ENCODE results near the gene TRIM56. TPM values are rescaled to one million over a fixed set of nuclear protein-coding genes. Genes with fewer than 3 reads are reported as not detected.
"Not testable (repeated sequence)": the region's sequence is repeated elsewhere in the genome, so short reads cannot be mapped to it uniquely, and the experiment has no call there.

The TRIM56 gene
- total and polyA plus RNA-seq, 4 experiments from 2014 or later: 2.8 to 81.1 (median 47.8) TPM

GRCh38 chr7:101103701-101104100 is 18.4 kb downstream of the TRIM56 start:
- H3K27me3 ChIP-seq (ENCODE audit: insufficient read depth, low read length); H3K9me3 Mint-ChIP-seq; H3K27ac ChIP-seq (ENCODE audit: low read depth, low read length); H3K27ac Mint-ChIP-seq; H3K4me1 Mint-ChIP-seq; H3K36me3 Mint-ChIP-seq; H3K4me3 Mint-ChIP-seq; POLR2A ChIA-PET (ENCODE audit: partially characterized antibody); H3K4me3 ChIP-seq (ENCODE audit: low read length in 2 of 2); DNase-seq; H3K36me3 ChIP-seq (ENCODE audit: insufficient read depth, low read length); H3K9me3 ChIP-seq (ENCODE audit: control insufficient read depth in 1 of 2, low read length in 2 of 2); H3K4me1 ChIP-seq (ENCODE audit: insufficient read depth, low read length); CTCF ChIA-PET (ENCODE audit: partially characterized antibody); intact Hi-C loops (cut with micrococcal nuclease): not testable (repeated sequence)
- peaks cover 20% of the 10 kb centered on the region in 2 donors for H3K27me3 Mint-ChIP-seq

- H3K4me1 Mint-ChIP-seq: peaks cover 0 to 9% (median 3%) of the 10 kb centered on the region in 4 donors
- ChIA-PET POLR2A (ENCODE audit: partially characterized antibody) (no interaction called here), CTCF (ENCODE audit: partially characterized antibody) (no interaction called here)
- no peak overlapping the region for H3K4me3 Mint-ChIP-seq
- Histone ChIP-seq H3K9me3 (ENCODE audit: control insufficient read depth in 1 of 2, low read length in 2 of 2) (no peaks in the 10 kb centered on the region), H3K4me1 (ENCODE audit: insufficient read depth, low read length) (no peaks in the 10 kb centered on the region), H3K27me3 (ENCODE audit: insufficient read depth, low read length) (no peaks in the 10 kb centered on the region), H3K36me3 (ENCODE audit: insufficient read depth, low read length) (no peaks in the 10 kb centered on the region), H3K27ac (ENCODE audit: low read depth, low read length) (no peak overlapping the region), H3K4me3 (ENCODE audit: low read length in 2 of 2) (no peak overlapping the region)
- peaks cover 0 to 2% (median 0%) of the 10 kb centered on the region in 8 donors for H3K9me3 Mint-ChIP-seq
- H3K27me3 Mint-ChIP-seq: peaks cover 20 to 21% of the 10 kb centered on the region in 2 donors
- H3K36me3 Mint-ChIP-seq: no peaks in the 10 kb centered on the region
- intact Hi-C loops (cut with micrococcal nuclease): no loop called here
- H3K27ac Mint-ChIP-seq: no peak overlapping the region
- DNase-seq: no peak
These were observed 19.0 kb downstream of the TRIM56 start for GRCh38 chr7:101104193-101104713.

GRCh38 chr7:101104799-101105198 is 19.5 kb downstream of the TRIM56 start:
- Mint-ChIP-seq H3K9me3 (peaks cover 0 to 2% (median 0%) of the 10 kb centered on the region in 8 donors), H3K4me1 (peaks cover 0 to 5% (median 3%) of the 10 kb centered on the region in 4 donors), H3K27ac (no peak overlapping the region), H3K4me3 (no peak overlapping the region), H3K36me3 (no peaks in the 10 kb centered on the region), H3K27me3 (peaks cover 20 to 22% of the 10 kb centered on the region in 2 donors)
- CTCF ChIA-PET (ENCODE audit: partially characterized antibody): no interaction called here
- no peaks in the 10 kb centered on the region for H3K36me3 ChIP-seq (ENCODE audit: insufficient read depth, low read length)
- POLR2A ChIA-PET (ENCODE audit: partially characterized antibody): no interaction called here
- no peaks in the 10 kb centered on the region for H3K9me3 ChIP-seq (ENCODE audit: control insufficient read depth in 1 of 2, low read length in 2 of 2)
- H3K4me3 ChIP-seq (ENCODE audit: low read length in 2 of 2): no peak overlapping the region
- no peaks in the 10 kb centered on the region for H3K4me1 ChIP-seq (ENCODE audit: insufficient read depth, low read length)
- intact Hi-C loops (cut with micrococcal nuclease): no loop called here
- H3K27ac ChIP-seq (ENCODE audit: low read depth, low read length): no peak overlapping the region
- H3K27me3 ChIP-seq (ENCODE audit: insufficient read depth, low read length): no peaks in the 10 kb centered on the region
- DNase-seq: no peak

GRCh38 chr7:101105248-101105647 is 20.0 kb downstream of the TRIM56 start:
- H3K9me3 ChIP-seq (ENCODE audit: control insufficient read depth in 1 of 2, low read length in 2 of 2); CTCF ChIA-PET (ENCODE audit: partially characterized antibody); POLR2A ChIA-PET (ENCODE audit: partially characterized antibody); H3K27ac ChIP-seq (ENCODE audit: low read depth, low read length); H3K27me3 ChIP-seq (ENCODE audit: insufficient read depth, low read length); intact Hi-C loops (cut with micrococcal nuclease); H3K4me1 ChIP-seq (ENCODE audit: insufficient read depth, low read length); DNase-seq; H3K27ac Mint-ChIP-seq; H3K36me3 Mint-ChIP-seq; H3K4me3 Mint-ChIP-seq; H3K4me1 Mint-ChIP-seq; H3K9me3 Mint-ChIP-seq; H3K4me3 ChIP-seq (ENCODE audit: low read length in 2 of 2); H3K36me3 ChIP-seq (ENCODE audit: insufficient read depth, low read length): not testable (repeated sequence)
- H3K27me3 Mint-ChIP-seq: peaks cover 19 to 22% of the 10 kb centered on the region in 2 donors

GRCh38 chr7:101106386-101106785 is 21.1 kb downstream of the TRIM56 start:
- intact Hi-C loops (cut with micrococcal nuclease): no loop called here
- POLR2A ChIA-PET (ENCODE audit: partially characterized antibody): no interaction called here
- Mint-ChIP-seq H3K27me3 (peaks cover 16 to 22% of the 10 kb centered on the region in 2 donors), H3K4me3 (no peak overlapping the region), H3K9me3 (peaks cover 0 to 2% (median 0%) of the 10 kb centered on the region in 8 donors), H3K27ac (no peak overlapping the region), H3K4me1 (no peaks in the 10 kb centered on the region), H3K36me3 (no peaks in the 10 kb centered on the region)
- Histone ChIP-seq H3K4me3 (ENCODE audit: low read length in 2 of 2) (no peak overlapping the region), H3K4me1 (ENCODE audit: insufficient read depth, low read length) (no peaks in the 10 kb centered on the region), H3K27ac (ENCODE audit: low read depth, low read length) (no peak overlapping the region), H3K27me3 (ENCODE audit: insufficient read depth, low read length) (no peaks in the 10 kb centered on the region), H3K9me3 (ENCODE audit: control insufficient read depth in 1 of 2, low read length in 2 of 2) (no peaks in the 10 kb centered on the region), H3K36me3 (ENCODE audit: insufficient read depth, low read length) (no peaks in the 10 kb centered on the region)
- CTCF ChIA-PET (ENCODE audit: partially characterized antibody): interaction anchor here (0.8 kb wide), 1 partner anchor 11 kb away, joined by 3 read pairs; no protein-coding TSS in a partner anchor
- no peak for DNase-seq

GRCh38 chr7:101108330-101108857 is 23.1 kb downstream of the TRIM56 start:
- peaks cover 13 to 16% of the 10 kb centered on the region in 2 donors for H3K27me3 Mint-ChIP-seq
- H3K4me3 ChIP-seq (ENCODE audit: low read length in 2 of 2): no peak overlapping the region
- H3K27me3 ChIP-seq (ENCODE audit: insufficient read depth, low read length): no peaks in the 10 kb centered on the region
- intact Hi-C loops (cut with micrococcal nuclease): no loop called here
- H3K36me3 ChIP-seq (ENCODE audit: insufficient read depth, low read length): no peaks in the 10 kb centered on the region
- H3K36me3 Mint-ChIP-seq: no peaks in the 10 kb centered on the region
- no peak overlapping the region for H3K27ac ChIP-seq (ENCODE audit: low read depth, low read length)
- H3K4me1 ChIP-seq (ENCODE audit: insufficient read depth, low read length): no peaks in the 10 kb centered on the region
- ChIA-PET CTCF (ENCODE audit: partially characterized antibody) (no interaction called here), POLR2A (ENCODE audit: partially characterized antibody) (no interaction called here)
- H3K27ac Mint-ChIP-seq: peak overlapping the region in 1 of 7 donors; percentile 68
- H3K9me3 Mint-ChIP-seq: peaks cover 0 to 2% (median 0%) of the 10 kb centered on the region in 8 donors
- H3K4me1 Mint-ChIP-seq: no peaks in the 10 kb centered on the region
- DNase-seq: no peak
- H3K9me3 ChIP-seq (ENCODE audit: control insufficient read depth in 1 of 2, low read length in 2 of 2): no peaks in the 10 kb centered on the region
- H3K4me3 Mint-ChIP-seq: no peak overlapping the region

- Mint-ChIP-seq H3K36me3 (no peaks in the 10 kb centered on the region), H3K9me3 (peaks cover 0 to 2% (median 0%) of the 10 kb centered on the region in 8 donors), H3K27ac (no peak overlapping the region), H3K4me3 (no peak overlapping the region), H3K27me3 (peaks cover 11 to 13% of the 10 kb centered on the region in 2 donors), H3K4me1 (no peaks in the 10 kb centered on the region)
- Histone ChIP-seq H3K27ac (ENCODE audit: low read depth, low read length) (no peak overlapping the region), H3K27me3 (ENCODE audit: insufficient read depth, low read length) (no peaks in the 10 kb centered on the region), H3K36me3 (ENCODE audit: insufficient read depth, low read length) (no peaks in the 10 kb centered on the region), H3K9me3 (ENCODE audit: control insufficient read depth in 1 of 2, low read length in 2 of 2) (no peaks in the 10 kb centered on the region), H3K4me3 (ENCODE audit: low read length in 2 of 2) (no peak overlapping the region), H3K4me1 (ENCODE audit: insufficient read depth, low read length) (no peaks in the 10 kb centered on the region)
- DNase-seq: no peak
- POLR2A ChIA-PET (ENCODE audit: partially characterized antibody): no interaction called here
- intact Hi-C loops (cut with micrococcal nuclease): no loop called here
- CTCF ChIA-PET (ENCODE audit: partially characterized antibody): interaction anchor here (1.6 kb wide), 1 partner anchor 32 kb away, joined by 4 read pairs; no protein-coding TSS in a partner anchor
These were observed 23.7 kb downstream of the TRIM56 start for GRCh38 chr7:101108961-101109360.

Data from CD4-positive, alpha-beta memory T cell (primary cell).